ENCODE data around the gene STEAP1B.

GRCh38 chr7:22480523-22481075 lies 19.4 kb downstream of the STEAP1B start:
- TF ChIP-seq EZH2 (IDR thresholded peaks at IDR 0.05) (no peak), POLR2AphosphoS5 (IDR thresholded peaks at IDR 0.05; ENCODE audit: borderline replicate concordance, low read depth, low read length) (no peak), FOXP2 (optimal IDR thresholded peaks at IDR 0.05; ENCODE audit: control extremely low read depth, extremely low read length, insufficient read depth) (no peak)
